Lung microvascular endothelial cell (primary cell): ENCODE results near the gene PIP5K1B. TPM values are rescaled to one million over a fixed set of nuclear protein-coding genes. Genes with fewer than 3 reads are reported as not detected.
"Not testable (repeated sequence)": the region's sequence is repeated elsewhere in the genome, so short reads cannot be mapped to it uniquely, and the experiment has no call there.

Experiments used
- DNase-seq, 2 donors: peaks; one replicate each; pipeline versions ENCODE4 v3.0.0 to v3.0.0-alpha.2; 2010; ENCODE audit warnings: low read depth in 2 of 2
- total RNA-seq: library from RNA; depleted of rRNA; stranded (reverse); fragments of >200 nt; gene quantifications from 2 replicates; pipeline ENCODE4 v1.2.1, GENCODE V29; 2014

The PIP5K1B gene
- total RNA-seq, 1 donor from 2014 or later = under 0.01 TPM

GRCh38 chr9:69020301-69021145, 315.5 kb downstream of the PIP5K1B start:
- DNase-seq = no peak

- DNase-seq = no peak
Measured at GRCh38 chr9:69023650-69024049, 318.6 kb downstream of the PIP5K1B start.

GRCh38 chr9:69027355-69028097, 322.5 kb downstream of the PIP5K1B start:
- DNase-seq = peak; percentile 62 to 67

- DNase-seq = no peak
Measured at GRCh38 chr9:69028754-69029153, 323.7 kb downstream of the PIP5K1B start.

- DNase-seq = no peak
Measured at GRCh38 chr9:69029535-69029934, 324.5 kb downstream of the PIP5K1B start.

GRCh38 chr9:69030851-69031645, 326.0 kb downstream of the PIP5K1B start:
- peak; percentile 14 to 75 for DNase-seq

GRCh38 chr9:69034071-69034470, 329.0 kb downstream of the PIP5K1B start:
- DNase-seq = no peak

GRCh38 chr9:69035438-69036308, 330.6 kb downstream of the PIP5K1B start, which contains the start of gene FXN:
Gene FXN, plus strand, starts transcription at chr9:69035752. Its CDS starts 31 bp downstream, at chr9:69035783.
- peak; percentile 87 to 90 for DNase-seq

- DNase-seq = peak in 1 of 2 donors; percentile 27
Measured at GRCh38 chr9:69036309-69036708, 331.3 kb downstream of the PIP5K1B start.

GRCh38 chr9:69036799-69037198, 331.8 kb downstream of the PIP5K1B start:
- no peak for DNase-seq

GRCh38 chr9:69040646-69041045, 335.6 kb downstream of the PIP5K1B start:
- DNase-seq = no peak

GRCh38 chr9:69044240-69045219, 339.5 kb downstream of the PIP5K1B start:
- DNase-seq = peak; percentile 47 to 58

- no peak for DNase-seq
Measured at GRCh38 chr9:69045821-69046220, 340.8 kb downstream of the PIP5K1B start.

- no peak for DNase-seq
Measured at GRCh38 chr9:69046723-69047122, 341.7 kb downstream of the PIP5K1B start.

- DNase-seq = no peak
Measured at GRCh38 chr9:69047371-69047770, 342.3 kb downstream of the PIP5K1B start.

- no peak for DNase-seq
Measured at GRCh38 chr9:69049094-69049493, 344.1 kb downstream of the PIP5K1B start.

- not testable (repeated sequence) for DNase-seq
Measured at GRCh38 chr9:69050936-69051335, 345.9 kb downstream of the PIP5K1B start.

- no peak for DNase-seq
Measured at GRCh38 chr9:69054989-69055388, 349.9 kb downstream of the PIP5K1B start.

GRCh38 chr9:69056191-69056815, 351.3 kb downstream of the PIP5K1B start:
- no peak for DNase-seq
